HFFc6 (cell line): ENCODE measurements around the gene FCN1. TPM values are rescaled to one million over a fixed set of nuclear protein-coding genes. Genes with fewer than 3 reads are reported as not detected.

Source experiments
- DNase-seq: peaks from one replicate; pipeline ENCODE4 v3.0.0-alpha.2; 2018
- H3K27ac Mint-ChIP-seq: 2 replicates; pipeline ENCODE4 v1.8.0; 2020; ENCODE audit warnings: mild to moderate bottlenecking, mixed read lengths
- H3K27me3 Mint-ChIP-seq: 2 replicates; pipeline ENCODE4 v1.8.0; 2021; ENCODE audit warnings: mild to moderate bottlenecking, moderate library complexity, mixed read lengths; ENCODE audit not compliant: insufficient read depth
- H3K36me3 Mint-ChIP-seq: 2 replicates; pipeline ENCODE4 v1.8.0; 2021; ENCODE audit warnings: low read depth, mixed read lengths
- H3K4me1 Mint-ChIP-seq: 2 replicates; pipeline ENCODE4 v1.8.0; 2020; ENCODE audit warnings: low read depth, mixed read lengths
- H3K4me3 Mint-ChIP-seq: 2 replicates; pipeline ENCODE4 v1.8.0; 2020; ENCODE audit warnings: mild to moderate bottlenecking, moderate library complexity, mixed read lengths
- H3K9me3 Mint-ChIP-seq: 2 replicates; pipeline ENCODE4 v1.8.0; 2020; ENCODE audit warnings: mild to moderate bottlenecking, mixed read lengths
- CTCF ChIP-seq: fragments of 200-600 bp; sonication (generic); IDR thresholded peaks from 2 replicates; pipeline ENCODE4 v1.5.0; 2021; ENCODE audit warnings: antibody characterized with exemption, mild to moderate bottlenecking
- total RNA-seq, 6 experiments: library from RNA; stranded (reverse); fragmentation: NEBNext Ultra II Directional; extraction: Animal tissue kit (Norgen Biotek cat#: 25700); gene quantifications; 2 replicates in 1 of 6; 3 replicates in 5 of 6; pipeline ENCODE4 v1.2.3, GENCODE V29; 2021

FCN1 gene
- total RNA-seq, 6 experiments from 2014 or later, result not detected

- peaks cover 10% of the 10 kb centered on the region for H3K27me3 Mint-ChIP-seq
- H3K4me3 Mint-ChIP-seq, result no peak overlapping the region
- TF ChIP-seq CTCF, result no peak
- H3K36me3 Mint-ChIP-seq, result no peaks in the 10 kb centered on the region
- no peak overlapping the region for H3K27ac Mint-ChIP-seq
- DNase-seq, result no peak
- peaks cover under 1% of the 10 kb centered on the region; the same call in 1 of the 2 replicates for H3K4me1 Mint-ChIP-seq
- H3K9me3 Mint-ChIP-seq, result no peaks in the 10 kb centered on the region
These were observed 32.1 kb upstream of the FCN1 start for GRCh38 chr9:134949681-134950385.

GRCh38 chr9:134948149-134948548 lies 30.4 kb upstream of the FCN1 start:
- peaks cover 5% of the 10 kb centered on the region; the same call in 1 of the 2 replicates for H3K4me1 Mint-ChIP-seq
- no peak for TF ChIP-seq CTCF
- no peaks in the 10 kb centered on the region for H3K36me3 Mint-ChIP-seq
- H3K9me3 Mint-ChIP-seq, result no peaks in the 10 kb centered on the region
- no peak for DNase-seq
- no peak overlapping the region for H3K4me3 Mint-ChIP-seq
- H3K27ac Mint-ChIP-seq, result no peak overlapping the region
- H3K27me3 Mint-ChIP-seq, result peaks cover 18% of the 10 kb centered on the region

- Mint-ChIP-seq H3K27me3 (peaks cover 21% of the 10 kb centered on the region), H3K4me3 (no peak overlapping the region), H3K9me3 (no peaks in the 10 kb centered on the region), H3K27ac (no peak overlapping the region), H3K4me1 (peaks cover 7% of the 10 kb centered on the region), H3K36me3 (no peaks in the 10 kb centered on the region)
- TF ChIP-seq CTCF, result no peak
- no peak for DNase-seq
These were observed 29.7 kb upstream of the FCN1 start for GRCh38 chr9:134947265-134947955.

DNA sequence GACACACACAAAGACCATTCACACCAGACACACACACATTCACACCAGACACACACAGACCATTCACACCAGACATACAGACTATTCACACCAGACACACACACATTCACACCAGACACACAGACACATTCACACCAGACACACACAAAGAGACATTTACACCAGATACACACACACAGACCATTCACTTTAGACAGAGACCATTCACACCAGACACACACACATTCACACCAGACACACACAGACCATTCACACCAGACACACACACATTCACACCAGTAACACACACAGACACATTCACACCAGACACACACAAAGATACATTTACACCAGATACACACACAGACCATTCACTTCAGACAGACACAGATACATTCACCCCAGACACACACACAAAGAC lies 29.0 kb upstream of the FCN1 start:
- DNase-seq, result no peak
- H3K9me3 Mint-ChIP-seq, result no peaks in the 10 kb centered on the region
- no peak for TF ChIP-seq CTCF
- H3K27ac Mint-ChIP-seq, result no peak overlapping the region
- H3K27me3 Mint-ChIP-seq, result peaks cover 28% of the 10 kb centered on the region
- peaks cover 10% of the 10 kb centered on the region for H3K4me1 Mint-ChIP-seq
- H3K4me3 Mint-ChIP-seq, result no peak overlapping the region
- no peaks in the 10 kb centered on the region for H3K36me3 Mint-ChIP-seq

DNA sequence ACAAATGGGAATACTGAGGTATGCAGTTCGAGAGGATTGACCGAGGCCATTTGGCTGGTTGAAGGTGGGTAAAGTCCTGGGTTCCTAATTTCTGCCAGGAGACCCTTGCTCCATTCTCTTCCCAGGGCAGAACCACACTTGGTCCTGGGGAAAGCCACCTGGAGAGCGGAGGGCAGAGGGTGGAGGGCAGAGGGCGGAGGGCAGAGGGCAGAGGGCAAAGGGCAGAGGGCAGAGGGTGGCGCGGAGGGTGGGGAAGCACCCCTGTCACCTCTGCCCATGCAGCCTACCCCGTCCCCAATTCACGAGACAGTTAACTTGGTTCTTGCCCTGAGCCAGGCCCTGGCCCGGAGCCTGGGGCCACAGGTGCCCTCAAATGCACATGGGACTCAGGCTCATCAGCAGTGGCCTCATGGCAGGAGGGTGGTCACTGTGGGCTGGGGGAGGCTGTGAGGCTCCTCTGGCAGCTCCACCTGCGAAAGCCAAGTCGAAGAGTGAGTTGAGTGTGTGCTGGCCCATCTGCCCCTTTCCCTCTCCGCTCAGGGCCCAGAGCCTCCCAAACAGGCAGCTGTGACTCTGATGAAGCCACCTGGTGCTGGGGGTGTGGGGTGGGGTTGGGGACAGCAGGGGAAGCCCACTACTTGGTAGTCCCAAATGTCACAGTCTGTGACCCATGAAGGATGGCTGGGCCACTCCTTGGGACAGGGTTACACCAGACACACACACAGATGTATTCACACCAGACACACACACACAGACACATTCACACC lies 28.0 kb upstream of the FCN1 start:
- H3K27me3 Mint-ChIP-seq, result peaks cover 37% of the 10 kb centered on the region
- H3K27ac Mint-ChIP-seq, result no peak overlapping the region
- peaks cover 10% of the 10 kb centered on the region for H3K4me1 Mint-ChIP-seq
- no peak overlapping the region for H3K4me3 Mint-ChIP-seq
- H3K36me3 Mint-ChIP-seq, result no peaks in the 10 kb centered on the region
- TF ChIP-seq CTCF, result no peak
- no peak for DNase-seq
- H3K9me3 Mint-ChIP-seq, result no peaks in the 10 kb centered on the region
